Nucleus accumbens (tissue), 56 donors: ENCODE results near the gene ADCY1.

Experiments used
- DNase-seq, 56 donors: peaks; one replicate each; lab custom pipeline; 2025; lab: John Stamatoyannopoulos, UW

ADCY1 gene

DNA sequence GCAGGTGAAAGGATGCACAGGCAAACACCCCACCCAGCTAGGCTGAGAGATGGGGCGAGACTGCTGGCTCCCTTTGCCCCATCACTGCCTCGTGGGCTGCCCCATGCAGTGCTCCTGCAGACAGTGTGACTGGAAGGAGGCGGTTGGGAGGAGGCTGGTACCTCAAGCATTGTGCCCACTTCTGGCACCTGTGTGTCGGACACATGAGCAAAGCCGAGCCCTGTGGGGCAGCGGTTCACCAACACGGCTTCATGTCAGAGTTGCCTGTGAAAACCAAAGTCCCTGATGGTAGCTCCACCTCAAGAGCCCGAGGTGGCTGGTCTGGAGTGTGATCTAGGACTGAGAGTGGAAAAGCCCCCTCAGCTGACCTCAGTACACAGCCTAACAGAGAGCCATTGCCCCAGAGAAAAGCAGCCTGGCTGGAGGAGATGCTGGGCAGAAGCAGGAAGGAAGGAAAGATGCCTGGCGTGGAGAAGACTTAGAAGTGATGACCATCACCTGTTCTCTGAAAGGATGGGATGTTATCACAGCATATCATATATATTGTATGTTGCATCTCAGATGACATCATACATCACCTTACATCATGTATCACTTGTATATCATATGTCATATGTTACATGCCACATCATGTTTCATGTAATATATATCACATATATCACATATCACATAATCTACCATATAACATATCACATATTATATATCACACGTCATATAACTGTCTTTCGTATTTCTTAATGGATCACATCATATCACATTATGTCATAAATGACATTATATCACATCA is 75.6 kb downstream of the ADCY1 start:
- DNase-seq: no peak

- DNase-seq: no peak
Observed at GRCh38 chr7:45650404-45651394, 76.5 kb downstream of the ADCY1 start.

DNA sequence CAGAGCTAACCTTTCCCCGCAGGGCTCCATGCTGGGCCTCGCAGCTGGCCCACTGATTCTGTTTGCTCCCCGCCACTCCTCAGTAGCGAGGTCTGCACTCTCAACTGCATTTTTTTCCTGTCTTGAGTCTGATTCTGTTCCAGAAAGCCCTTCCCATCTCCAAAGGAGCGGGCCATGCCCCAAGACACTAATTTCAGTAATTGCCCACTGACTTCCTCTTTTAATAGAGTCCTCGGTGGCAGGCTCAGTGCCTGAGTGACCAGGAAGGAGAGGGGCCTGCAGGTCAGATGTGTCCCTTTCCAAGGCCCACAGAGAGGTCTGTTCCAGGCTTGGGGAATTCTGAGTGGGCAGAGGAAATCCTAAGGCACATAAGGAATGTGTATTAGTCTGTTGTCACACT is 77.4 kb downstream of the ADCY1 start:
- DNase-seq: no peak

- no peak for DNase-seq
Observed at GRCh38 chr7:45652630-45653029, 78.5 kb downstream of the ADCY1 start.

DNA sequence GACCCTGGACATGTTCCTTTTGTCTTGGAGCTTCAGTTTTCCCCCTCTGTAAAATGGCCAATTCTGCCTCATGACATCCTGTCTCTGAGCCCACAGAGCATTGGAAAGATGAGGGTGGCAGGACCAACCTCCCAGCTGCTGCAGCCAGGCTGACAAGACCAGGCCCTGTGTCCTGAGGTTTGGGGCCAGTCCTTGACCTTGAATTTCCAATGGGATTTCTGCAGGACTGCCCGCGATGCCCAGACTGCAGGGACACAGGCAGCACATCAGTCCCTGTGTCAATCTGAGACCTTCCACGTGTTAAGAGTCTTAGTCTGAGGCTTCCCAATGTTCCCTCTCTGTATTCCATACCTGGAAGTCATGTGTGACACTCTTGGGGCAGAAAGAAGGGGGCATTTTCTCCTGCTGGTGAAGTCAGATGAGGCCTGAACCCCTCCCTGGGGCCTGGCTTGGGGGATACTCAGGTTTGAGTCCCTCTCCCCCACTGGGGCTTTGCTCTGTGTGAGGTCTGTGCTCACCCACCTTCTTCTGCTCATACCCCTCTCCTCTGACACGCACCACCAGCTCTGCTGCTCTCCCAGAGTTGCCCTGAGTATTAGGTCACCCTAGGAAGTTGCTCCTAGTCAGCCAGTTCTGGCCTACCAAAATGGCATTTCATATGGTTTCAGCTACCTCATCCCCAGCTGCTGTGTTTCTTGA is 79.2 kb downstream of the ADCY1 start:
- DNase-seq: no peak

- DNase-seq: no peak
Observed at GRCh38 chr7:45654341-45654740, 80.2 kb downstream of the ADCY1 start.

DNA sequence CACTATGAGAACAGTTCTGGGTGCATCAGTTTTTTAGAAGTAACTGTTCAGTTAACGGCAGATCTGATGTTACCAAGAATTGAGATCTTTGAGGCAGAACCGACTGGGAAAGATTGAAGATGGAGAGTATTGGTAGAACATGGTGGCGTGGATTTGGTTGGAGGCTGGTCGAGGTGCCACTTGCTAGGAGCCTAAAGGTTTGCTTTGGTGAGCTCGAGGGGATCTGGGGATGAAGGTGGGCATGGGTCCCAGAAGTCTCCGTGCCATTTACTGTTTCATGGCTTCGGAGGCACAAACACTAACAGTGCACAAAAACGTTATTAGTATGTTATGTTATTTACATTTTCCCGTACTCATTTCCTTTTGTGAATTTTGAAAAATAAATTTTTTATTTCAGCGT is 81.4 kb downstream of the ADCY1 start:
- DNase-seq: no peak

DNA sequence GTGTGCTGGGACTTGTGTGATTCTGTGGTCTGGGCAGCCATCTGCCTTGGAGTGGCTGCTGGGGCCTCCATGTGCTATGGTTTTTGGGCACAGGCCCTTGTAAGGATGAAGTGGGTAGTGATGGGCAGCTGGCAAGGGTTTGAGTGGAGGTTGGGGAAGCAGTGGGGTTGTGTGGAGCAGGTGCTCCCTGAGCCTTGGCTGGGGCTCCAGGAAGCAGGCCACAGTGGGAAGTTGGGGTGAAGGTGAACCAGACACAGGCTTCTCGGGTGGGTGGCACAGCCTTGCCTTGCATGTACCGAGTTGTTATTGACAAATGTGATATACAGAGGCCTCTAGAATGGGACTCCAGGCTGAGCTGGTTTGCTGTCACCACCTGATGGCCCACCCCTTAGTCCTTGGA is 82.3 kb downstream of the ADCY1 start:
- DNase-seq: no peak

- DNase-seq: no peak
Observed at GRCh38 chr7:45657136-45657889, 83.1 kb downstream of the ADCY1 start.

GRCh38 chr7:45657890-45658715 is 83.9 kb downstream of the ADCY1 start:
- DNase-seq: no peak

GRCh38 chr7:45658716-45659495 is 84.7 kb downstream of the ADCY1 start:
- peak in 1 of 56 donors; percentile 12 for DNase-seq

GRCh38 chr7:45659496-45660139 is 85.5 kb downstream of the ADCY1 start:
- DNase-seq: no peak

DNA sequence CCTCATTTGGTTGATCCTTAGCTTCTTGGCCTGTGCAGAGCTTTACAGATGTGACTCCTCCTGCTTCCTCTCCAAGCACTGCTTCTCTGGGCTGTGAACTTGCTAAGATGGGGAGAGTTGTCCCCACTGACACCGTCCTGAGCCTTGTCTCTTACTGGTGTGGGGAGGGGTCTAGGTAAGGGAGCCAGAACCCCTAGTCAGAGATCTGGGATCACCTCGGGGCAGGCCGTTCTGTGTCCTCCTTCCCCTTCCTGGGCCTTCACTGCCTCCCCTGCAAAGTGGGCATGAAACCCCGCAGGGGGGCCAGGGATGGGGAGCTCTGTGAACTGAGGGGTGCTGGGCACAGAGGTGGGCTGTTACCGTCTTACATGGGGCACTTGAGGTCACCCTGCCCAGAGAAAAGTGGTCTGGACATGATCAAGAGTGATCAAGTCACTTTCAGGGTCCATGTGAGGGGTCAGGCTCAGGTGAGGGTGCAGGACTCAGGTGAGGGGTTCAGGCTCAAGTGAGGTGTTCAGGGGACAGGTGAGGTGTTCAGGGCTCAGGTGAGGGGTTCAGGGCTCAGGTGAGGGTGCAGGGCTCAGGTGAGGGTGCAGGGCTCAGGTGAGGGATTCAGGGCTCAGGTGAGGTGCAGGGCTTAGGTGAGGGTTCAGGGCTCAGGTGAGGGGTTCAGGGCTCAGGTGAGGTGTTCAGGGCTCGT is 86.2 kb downstream of the ADCY1 start:
- no peak for DNase-seq

GRCh38 chr7:45660901-45661211 is 86.7 kb downstream of the ADCY1 start:
- no peak for DNase-seq

- no peak for DNase-seq
Observed at GRCh38 chr7:45661302-45661995, 87.3 kb downstream of the ADCY1 start.

DNA sequence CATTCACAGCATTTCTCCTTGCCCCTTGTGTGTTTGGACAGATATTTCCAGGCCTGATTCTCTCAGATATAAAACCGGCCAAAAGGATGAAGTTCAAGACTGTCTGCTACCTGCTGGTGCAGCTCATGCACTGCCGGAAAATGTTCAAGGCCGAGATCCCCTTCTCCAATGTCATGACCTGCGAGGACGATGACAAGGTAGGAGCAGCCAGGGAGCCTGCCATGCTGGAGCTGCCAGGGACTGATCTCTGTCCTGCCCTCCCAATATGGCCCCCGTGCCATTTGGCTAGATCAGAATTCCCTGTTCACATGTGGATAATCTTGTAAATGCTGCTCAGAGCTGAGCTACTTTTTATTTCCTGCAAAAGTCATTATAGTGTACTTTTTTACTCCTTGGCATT is 87.8 kb downstream of the ADCY1 start:
- no peak for DNase-seq
